Measurements from ENCODE around the gene GRIK2.

GRIK2 gene

GRCh38 chr6:101711518-101711917 is 318.0 kb downstream of the GRIK2 start:
- DNase-seq (ENCODE audit: low read depth in 1 of 2, low spot score in 1 of 2), result no peak

DNA sequence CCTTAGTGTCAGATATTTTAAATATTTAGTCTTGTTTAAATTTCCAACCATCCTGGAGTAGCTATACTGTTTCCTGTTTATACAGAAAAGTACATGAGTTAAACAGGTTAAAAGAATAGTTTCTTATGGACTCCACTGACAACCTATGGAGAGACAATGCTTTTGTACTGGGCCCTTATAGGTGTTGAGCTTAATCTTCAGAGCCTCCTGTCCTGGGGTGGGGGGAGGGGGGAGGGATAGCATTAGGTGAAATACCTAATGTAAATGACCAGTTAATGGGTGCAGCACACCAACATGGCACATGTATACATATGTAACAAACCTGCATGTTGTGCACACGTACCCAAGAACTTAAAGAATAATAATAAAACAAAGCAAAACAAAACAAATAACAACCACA is 322.9 kb downstream of the GRIK2 start:
- DNase-seq (ENCODE audit: low read depth in 1 of 2, low spot score in 1 of 2), result no peak

- no peak for DNase-seq (ENCODE audit: low read depth in 1 of 2, low spot score in 1 of 2)
Measured at GRCh38 chr6:101716810-101717209, 323.3 kb downstream of the GRIK2 start.

- DNase-seq (ENCODE audit: low read depth in 1 of 2, low spot score in 1 of 2), result no peak
Measured at GRCh38 chr6:101719521-101719920, 326.0 kb downstream of the GRIK2 start.

DNA sequence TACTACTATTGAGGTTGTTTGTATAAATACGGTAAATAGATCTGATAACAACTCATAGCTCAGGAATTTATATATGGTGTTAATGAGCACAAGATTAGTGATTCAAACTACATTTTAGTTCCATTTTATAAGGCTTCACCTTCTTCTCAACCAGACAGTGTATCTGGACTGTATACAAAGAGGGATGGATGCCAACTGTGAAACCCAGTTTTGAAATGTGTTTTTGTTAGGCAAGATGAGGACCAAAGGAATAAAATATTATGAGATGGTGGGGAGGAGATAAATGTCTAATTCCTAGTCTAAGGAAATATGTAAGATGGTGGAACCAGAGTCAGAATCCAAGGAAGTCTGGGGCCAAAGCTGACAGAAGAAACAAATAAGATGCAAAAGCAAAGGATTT is 329.0 kb downstream of the GRIK2 start:
- no peak for DNase-seq (ENCODE audit: low read depth in 1 of 2, low spot score in 1 of 2)

DNA sequence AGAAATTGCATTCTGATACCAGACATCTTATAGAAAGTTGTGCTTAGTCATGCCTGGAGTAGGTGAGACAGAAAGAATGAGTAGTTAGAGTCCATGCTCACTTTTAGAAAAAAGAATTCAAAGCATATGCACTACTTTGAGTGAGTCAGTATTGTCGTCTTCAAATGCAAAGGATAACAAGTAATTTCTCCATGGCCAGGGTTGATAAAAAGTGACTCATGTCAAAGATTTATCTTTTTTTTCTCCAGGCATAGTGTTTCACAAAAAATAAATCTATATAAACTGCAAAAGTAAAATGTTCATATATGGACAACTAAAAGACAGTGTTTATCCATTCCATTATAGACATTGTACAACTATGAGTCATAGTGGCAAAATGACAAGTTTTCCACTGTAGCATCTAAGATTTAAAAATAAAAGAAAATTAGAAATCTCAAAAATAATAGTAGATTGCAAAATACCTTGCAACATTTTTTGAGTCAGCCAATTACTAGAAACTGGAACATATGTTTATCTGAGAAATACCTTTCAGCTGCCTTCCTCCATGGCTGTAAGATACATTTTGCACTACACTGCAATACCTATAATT is 329.6 kb downstream of the GRIK2 start:
- DNase-seq (ENCODE audit: low read depth in 1 of 2, low spot score in 1 of 2), result no peak

GRCh38 chr6:101728388-101728787 is 334.9 kb downstream of the GRIK2 start:
- DNase-seq (ENCODE audit: low read depth in 1 of 2, low spot score in 1 of 2), result no peak

DNA sequence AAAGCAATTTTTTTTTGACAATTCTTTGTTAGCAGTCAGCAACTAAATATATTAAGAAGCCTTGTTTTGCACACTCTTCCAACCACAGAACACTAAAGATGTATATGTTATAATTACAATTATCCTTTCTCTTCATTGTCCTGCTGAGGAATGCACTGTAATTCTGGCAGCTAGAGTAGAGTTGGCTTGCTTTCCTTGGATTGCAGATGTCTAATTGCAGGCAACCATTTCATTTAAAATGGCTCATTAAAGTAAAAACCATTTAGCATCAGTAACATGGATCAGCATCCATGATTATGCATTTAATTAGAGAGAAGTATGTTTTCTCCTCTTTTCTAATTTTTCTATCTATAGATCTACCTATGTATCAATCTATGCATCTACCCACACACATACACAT is 335.4 kb downstream of the GRIK2 start:
- no peak for DNase-seq (ENCODE audit: low read depth in 1 of 2, low spot score in 1 of 2)

DNA sequence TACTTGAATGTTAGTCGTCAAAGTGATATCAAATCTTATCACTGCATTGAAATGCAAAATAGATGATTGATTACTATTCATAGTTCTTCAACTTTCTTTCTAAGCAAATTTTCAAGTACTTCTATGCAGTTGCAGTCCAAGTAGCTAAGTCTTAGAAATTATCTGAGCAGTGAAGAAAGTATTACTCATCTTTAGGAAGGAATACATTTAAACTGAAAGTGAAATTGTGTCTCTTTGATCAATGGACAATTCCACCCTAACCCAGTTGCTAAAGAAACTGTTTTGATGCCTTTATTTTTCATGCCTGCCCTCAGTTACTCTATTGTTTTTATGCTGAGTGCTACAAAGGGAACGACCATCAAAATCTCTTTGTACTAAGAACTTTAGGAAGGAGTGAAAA is 337.4 kb downstream of the GRIK2 start:
- DNase-seq (ENCODE audit: low read depth in 1 of 2, low spot score in 1 of 2), result no peak

- DNase-seq (ENCODE audit: low read depth in 1 of 2, low spot score in 1 of 2), result no peak
Measured at GRCh38 chr6:101733899-101734298, 340.4 kb downstream of the GRIK2 start.

DNA sequence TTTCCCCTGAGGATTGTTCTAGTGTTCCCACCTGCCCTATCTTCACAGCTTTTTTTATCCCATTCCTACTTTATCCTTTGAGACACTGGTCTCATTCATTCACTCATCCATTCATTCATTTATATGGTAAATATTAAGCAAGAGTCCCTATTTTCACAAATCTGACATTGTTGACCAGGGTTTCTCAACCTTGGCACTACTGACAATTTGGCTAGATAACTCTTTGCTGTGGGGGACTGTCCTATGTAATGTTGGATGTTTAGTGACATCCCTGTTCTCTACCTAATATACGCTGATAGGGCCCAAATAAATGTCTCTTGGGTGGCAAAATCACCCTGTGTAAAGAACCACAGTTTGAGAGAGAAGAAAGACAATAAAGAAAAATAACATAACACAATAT is 345.0 kb downstream of the GRIK2 start:
- DNase-seq (ENCODE audit: low read depth in 1 of 2, low spot score in 1 of 2), result no peak

DNA sequence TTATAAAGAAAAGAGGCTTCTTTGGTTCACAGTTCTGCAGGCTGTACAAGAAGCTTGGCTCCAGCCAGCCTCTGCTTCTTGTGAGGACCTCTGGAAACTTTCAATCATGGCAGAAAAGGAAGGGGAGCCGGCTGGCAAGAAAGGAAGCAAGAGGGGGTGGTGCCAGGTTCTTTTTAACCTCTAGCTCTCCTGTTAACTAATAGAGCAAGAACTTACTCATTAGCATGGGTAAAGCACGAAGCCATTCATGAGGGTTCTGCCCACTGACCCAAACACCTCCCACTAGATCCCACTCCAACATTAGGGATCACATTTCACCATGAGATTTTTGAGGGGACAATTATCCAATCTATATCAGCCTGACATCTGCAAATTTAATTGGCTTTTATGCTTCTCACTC is 347.1 kb downstream of the GRIK2 start:
- no peak for DNase-seq (ENCODE audit: low read depth in 1 of 2, low spot score in 1 of 2)

DNA sequence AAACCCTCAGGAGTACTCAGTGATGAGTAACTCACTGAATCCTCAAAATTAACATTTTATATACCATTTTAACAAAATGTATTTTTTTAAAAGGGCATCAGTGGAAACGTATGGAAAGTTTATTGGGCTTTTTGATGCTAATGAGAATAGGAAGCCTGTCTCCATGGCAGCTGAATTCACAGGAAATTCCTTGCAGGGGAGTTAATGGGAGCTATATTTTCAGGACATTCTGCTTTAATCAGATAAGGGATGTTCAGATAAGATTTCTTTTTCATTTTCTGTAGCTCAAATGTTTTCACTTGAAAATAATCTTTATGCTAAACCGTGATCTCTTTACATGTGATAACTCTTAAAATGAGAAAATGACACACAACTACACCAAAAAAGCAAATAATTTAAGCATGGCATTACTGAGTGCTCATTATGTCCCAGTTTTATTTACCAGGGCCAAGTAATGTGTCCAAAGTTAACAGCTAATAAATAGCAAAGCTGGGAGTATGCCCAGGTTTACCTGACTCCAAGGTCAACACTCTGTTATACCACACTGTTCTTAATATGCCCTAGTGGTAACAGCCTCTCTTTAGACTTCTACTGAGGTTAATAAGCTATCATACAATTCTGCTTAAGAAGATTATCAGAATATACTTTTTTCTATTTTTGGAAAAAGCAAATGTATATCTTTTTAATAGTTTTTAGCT is 348.1 kb downstream of the GRIK2 start:
- DNase-seq (ENCODE audit: low read depth in 1 of 2, low spot score in 1 of 2), result no peak

DNA sequence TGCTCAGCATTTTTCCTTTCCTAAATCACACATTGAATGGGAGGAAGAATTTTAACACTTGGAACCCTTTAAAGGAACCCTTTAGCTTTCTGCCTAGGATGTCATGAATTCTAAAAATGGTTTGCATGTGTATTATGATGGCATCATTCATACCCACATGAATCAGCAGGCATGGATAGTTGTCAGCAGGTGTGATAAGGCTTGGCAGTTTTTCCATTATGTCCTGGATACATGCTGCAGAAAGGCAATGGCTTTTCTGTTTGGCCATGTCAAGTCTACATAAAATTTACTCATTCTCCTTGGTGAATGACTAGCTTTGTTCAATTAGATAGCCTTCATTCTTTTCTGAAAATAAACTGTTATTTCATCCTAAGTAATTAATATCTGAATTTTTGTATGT is 353.7 kb downstream of the GRIK2 start:
- DNase-seq (ENCODE audit: low read depth in 1 of 2, low spot score in 1 of 2), result no peak

DNA sequence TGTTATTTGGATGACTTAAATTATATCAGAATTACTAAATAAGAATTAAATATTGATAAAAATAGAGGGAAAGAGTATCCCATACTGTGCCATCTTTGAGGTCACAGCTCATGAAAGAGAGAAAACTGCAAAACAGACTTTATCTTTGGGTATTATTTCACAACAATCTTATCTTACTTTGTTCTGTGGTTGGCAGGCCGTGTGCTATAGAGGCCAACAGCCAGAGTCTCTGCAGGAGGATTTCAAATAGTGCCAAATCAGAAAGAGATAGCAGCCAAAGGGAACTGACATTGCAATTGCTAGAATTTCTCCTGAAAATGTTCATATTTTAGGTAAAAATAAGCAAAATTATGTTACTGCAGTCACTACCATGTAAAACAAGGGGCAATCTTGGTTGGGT is 354.2 kb downstream of the GRIK2 start:
- no peak for DNase-seq (ENCODE audit: low read depth in 1 of 2, low spot score in 1 of 2)

DNA sequence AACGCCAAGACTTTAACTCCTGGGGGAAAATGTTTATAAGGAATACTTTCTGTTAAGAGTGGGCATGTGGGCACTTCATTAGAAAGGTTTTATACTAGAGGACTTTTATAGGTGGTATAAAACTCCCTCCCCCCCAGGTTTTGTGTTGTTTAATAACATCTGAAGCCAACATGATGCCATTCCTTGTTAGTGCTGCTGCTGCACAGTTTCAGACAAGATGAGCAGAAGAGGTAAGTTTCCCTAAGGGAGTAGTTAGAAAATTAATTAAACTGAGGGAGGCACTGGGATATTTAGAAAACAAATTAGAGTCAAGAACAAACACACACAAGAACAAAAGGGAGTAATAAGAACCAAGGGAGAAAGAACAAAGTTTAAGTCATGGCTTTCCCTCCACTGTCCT is 362.4 kb downstream of the GRIK2 start:
- DNase-seq (ENCODE audit: low read depth in 1 of 2, low spot score in 1 of 2), result no peak

- no peak for DNase-seq (ENCODE audit: low read depth in 1 of 2, low spot score in 1 of 2)
Measured at GRCh38 chr6:101758368-101758767, 364.9 kb downstream of the GRIK2 start.

- DNase-seq (ENCODE audit: low read depth in 1 of 2, low spot score in 1 of 2), result no peak
Measured at GRCh38 chr6:101760843-101761621, 367.5 kb downstream of the GRIK2 start.

GRCh38 chr6:101762851-101763250 is 369.3 kb downstream of the GRIK2 start:
- DNase-seq (ENCODE audit: low read depth in 1 of 2, low spot score in 1 of 2), result no peak

DNA sequence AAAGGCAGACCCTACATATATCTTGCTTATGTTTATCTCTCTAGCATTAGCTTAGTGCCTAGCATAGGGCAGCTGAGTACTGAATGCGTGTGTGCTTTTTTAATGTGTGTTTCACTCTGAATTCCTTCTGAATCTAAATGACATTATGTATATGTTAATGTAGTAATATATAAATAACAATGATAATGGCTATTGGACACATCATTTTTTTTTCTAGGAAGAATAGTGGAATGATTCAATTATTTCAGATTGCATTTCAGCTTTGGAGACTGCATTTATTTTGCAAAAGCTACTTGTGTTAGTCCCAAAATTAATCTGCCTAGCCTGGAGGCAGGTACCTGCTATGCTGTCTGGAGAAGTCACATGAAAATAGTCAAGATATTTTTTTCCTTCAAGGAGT is 371.8 kb downstream of the GRIK2 start:
- no peak for DNase-seq (ENCODE audit: low read depth in 1 of 2, low spot score in 1 of 2)

DNA sequence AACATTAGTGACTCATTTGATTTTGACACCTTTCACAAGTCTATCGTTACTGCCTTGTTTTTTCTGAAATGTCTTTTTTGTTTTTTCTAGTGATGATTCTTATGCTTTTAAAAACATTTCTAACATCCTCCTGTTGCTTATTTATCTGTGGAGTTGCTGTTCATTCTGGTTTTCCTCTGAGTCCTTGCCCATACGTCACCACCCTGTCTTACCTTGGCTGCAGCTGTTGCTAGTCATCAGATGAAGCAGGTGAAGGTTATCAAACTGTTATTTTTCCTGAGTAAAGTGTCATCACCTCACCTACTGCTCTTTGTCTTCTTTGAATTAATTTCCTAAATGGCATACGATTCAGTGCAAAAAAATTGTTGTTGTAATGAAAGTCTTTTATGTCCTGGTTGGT is 376.6 kb downstream of the GRIK2 start:
- no peak for DNase-seq (ENCODE audit: low read depth in 1 of 2, low spot score in 1 of 2)

- no peak for DNase-seq (ENCODE audit: low read depth in 1 of 2, low spot score in 1 of 2)
Measured at GRCh38 chr6:101776919-101777350, 383.4 kb downstream of the GRIK2 start.
